Activated T-helper 17 cell treated with anti-CD3 and anti-CD28 coated beads, Interleukin-2, amount 50 U/mL, for 72 hours (primary cell): ENCODE data around the gene DROSHA. TPM values are rescaled to one million over a fixed set of nuclear protein-coding genes. Genes with fewer than 3 reads are reported as not detected.

Experiments
- ATAC-seq: fragments of 150-1000 bp; cut with Tn5 transposase; replicated peaks from 2 replicates; pipeline ENCODE4 v1.10.0; 2021; ENCODE audit warnings: mild to moderate bottlenecking, moderate library complexity
- H3K27ac Mint-ChIP-seq: one replicate; pipeline ENCODE4 v1.8.0; 2022; ENCODE audit warnings: mixed read lengths
- H3K27me3 Mint-ChIP-seq: one replicate; pipeline ENCODE4 v1.8.0; 2022; ENCODE audit warnings: mixed read lengths
- H3K36me3 Mint-ChIP-seq: one replicate; pipeline ENCODE4 v1.8.0; 2022; ENCODE audit warnings: low read depth, mild to moderate bottlenecking, mixed read lengths
- H3K4me1 Mint-ChIP-seq: one replicate; pipeline ENCODE4 v1.8.0; 2022; ENCODE audit warnings: mixed read lengths
- H3K4me3 Mint-ChIP-seq: one replicate; pipeline ENCODE4 v1.8.0; 2022; ENCODE audit warnings: mild to moderate bottlenecking, mixed read lengths
- H3K9me3 Mint-ChIP-seq: one replicate; pipeline ENCODE4 v1.8.0; 2022; ENCODE audit warnings: mixed read lengths
- total RNA-seq, 2 donors: library from RNA; stranded (reverse); gene quantifications; one replicate each; pipeline ENCODE4 v1.2.3, GENCODE V29; 2022

DROSHA gene
- total RNA-seq, 2 donors from 2014 or later, result 56.6 to 81.0 TPM

DNA sequence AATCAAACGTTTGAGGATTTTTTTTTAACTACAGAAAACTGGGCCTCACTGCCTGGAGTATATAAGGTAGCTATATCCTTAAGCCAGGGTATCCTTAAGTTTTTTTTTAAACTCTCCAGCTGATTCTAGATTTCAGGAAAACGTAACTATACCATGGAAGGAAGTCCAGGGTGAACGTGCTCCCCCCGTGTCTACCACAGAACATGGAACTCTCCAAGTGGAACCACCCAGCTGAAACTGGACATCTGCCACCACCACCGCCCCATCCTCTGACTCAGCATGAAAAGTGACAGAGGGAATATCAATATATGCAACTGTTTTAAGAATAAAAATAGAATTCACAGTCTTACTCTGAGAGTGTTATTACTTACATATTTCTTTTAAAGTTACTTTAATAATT lies 61.3 kb downstream of the DROSHA start:
- Mint-ChIP-seq H3K4me3 (no peak overlapping the region), H3K4me1 (peaks cover 5% of the 10 kb centered on the region), H3K27me3 (no peaks in the 10 kb centered on the region), H3K27ac (no peak overlapping the region), H3K9me3 (no peaks in the 10 kb centered on the region), H3K36me3 (peaks cover 77% of the 10 kb centered on the region)
- ATAC-seq, result no peak

DNA sequence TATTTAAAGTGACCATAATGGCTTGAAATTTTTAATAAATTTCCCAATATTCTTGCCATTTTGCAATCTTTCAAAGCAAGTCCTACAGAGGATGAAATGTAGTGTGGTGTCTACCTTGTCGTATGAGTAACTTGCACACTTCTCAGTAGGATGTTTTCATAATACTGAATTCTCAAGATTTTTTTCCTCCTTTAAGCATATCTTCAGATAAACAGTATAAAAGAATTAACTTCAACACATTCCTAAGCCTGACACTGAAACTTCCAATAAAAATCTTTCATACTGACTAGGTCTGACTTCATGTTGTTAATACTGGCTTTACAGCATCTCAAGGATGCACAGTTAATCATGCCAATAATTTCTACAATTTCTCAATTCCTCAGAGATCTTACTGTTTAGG lies 62.0 kb downstream of the DROSHA start:
- no peak for ATAC-seq
- H3K27ac Mint-ChIP-seq, result no peak overlapping the region
- H3K4me1 Mint-ChIP-seq, result peaks cover 5% of the 10 kb centered on the region
- peaks cover 78% of the 10 kb centered on the region for H3K36me3 Mint-ChIP-seq
- no peak overlapping the region for H3K4me3 Mint-ChIP-seq
- no peaks in the 10 kb centered on the region for H3K9me3 Mint-ChIP-seq
- no peaks in the 10 kb centered on the region for H3K27me3 Mint-ChIP-seq

DNA sequence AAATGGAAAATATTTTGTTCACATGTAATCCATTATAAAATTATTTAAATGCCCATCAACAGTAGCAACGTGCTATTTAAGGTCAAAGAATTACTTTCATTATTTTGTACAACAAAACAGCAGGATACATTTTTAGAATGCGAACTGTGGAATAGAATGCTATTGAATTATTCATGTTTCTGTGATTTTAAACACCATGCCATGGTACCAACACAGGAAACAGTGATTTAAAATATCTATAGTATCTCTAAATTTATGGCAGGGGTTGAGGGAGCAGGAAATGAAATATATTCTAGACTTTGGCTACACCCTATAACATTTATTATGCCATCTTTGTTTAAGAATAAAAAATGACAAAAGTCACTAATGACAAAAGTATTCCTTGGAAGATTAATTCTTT lies 62.4 kb downstream of the DROSHA start:
- Mint-ChIP-seq H3K4me3 (no peak overlapping the region), H3K4me1 (peaks cover 5% of the 10 kb centered on the region), H3K9me3 (no peaks in the 10 kb centered on the region), H3K36me3 (peaks cover 83% of the 10 kb centered on the region), H3K27ac (no peak overlapping the region), H3K27me3 (no peaks in the 10 kb centered on the region)
- ATAC-seq, result no peak

GRCh38 chr5:31465291-31465690 lies 66.6 kb downstream of the DROSHA start:
- Mint-ChIP-seq H3K4me1 (no peaks in the 10 kb centered on the region), H3K27me3 (no peaks in the 10 kb centered on the region), H3K9me3 (peaks cover 10% of the 10 kb centered on the region), H3K36me3 (peaks cover 99% of the 10 kb centered on the region), H3K4me3 (no peak overlapping the region), H3K27ac (no peak overlapping the region)
- no peak for ATAC-seq

DNA sequence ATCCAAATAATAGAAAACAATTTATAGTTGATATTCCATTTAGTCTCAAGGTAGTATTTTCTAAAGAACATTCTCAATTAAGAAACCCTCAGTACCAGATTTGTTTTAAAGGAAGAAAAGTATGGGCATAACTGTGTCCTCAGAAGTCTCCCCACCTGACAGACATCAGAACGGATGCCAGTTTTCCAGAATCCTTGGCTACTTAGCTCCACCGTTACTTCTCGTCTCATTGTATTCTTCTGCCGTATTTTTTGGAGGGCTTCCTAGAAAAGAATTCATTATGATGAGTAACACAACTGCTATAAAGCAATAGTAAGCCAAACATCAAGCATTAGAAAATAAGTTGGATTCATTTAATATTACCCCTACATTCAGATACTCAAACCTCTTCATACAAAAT lies 67.8 kb downstream of the DROSHA start:
- no peaks in the 10 kb centered on the region for H3K27me3 Mint-ChIP-seq
- H3K27ac Mint-ChIP-seq, result no peak overlapping the region
- no peak for ATAC-seq
- H3K36me3 Mint-ChIP-seq, result peaks cover 100% of the 10 kb centered on the region
- H3K4me1 Mint-ChIP-seq, result no peaks in the 10 kb centered on the region
- H3K9me3 Mint-ChIP-seq, result peaks cover 10% of the 10 kb centered on the region
- H3K4me3 Mint-ChIP-seq, result no peak overlapping the region

DNA sequence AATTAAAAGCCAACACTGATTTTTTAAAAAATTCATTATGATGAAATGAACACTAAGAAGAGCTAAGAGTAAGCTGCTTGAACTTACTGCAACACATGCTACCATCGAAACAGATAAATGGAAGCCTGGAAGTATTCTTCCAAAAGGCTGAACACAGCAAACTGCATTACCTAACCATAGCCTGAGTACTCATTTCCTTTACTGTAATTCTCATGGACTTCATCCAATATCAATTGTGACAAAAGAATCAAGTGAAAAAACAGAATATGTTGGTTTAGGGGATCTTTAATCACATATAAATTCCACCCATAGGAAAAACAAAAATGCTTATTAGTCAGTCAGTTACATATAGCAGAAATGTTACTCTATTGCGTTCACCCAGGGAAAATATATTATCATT lies 68.5 kb downstream of the DROSHA start:
- Mint-ChIP-seq H3K4me1 (no peaks in the 10 kb centered on the region), H3K27ac (no peak overlapping the region), H3K36me3 (peaks cover 97% of the 10 kb centered on the region), H3K4me3 (no peak overlapping the region), H3K27me3 (no peaks in the 10 kb centered on the region), H3K9me3 (peaks cover 10% of the 10 kb centered on the region)
- ATAC-seq, result no peak

GRCh38 chr5:31459594-31459993 lies 72.3 kb downstream of the DROSHA start:
- Mint-ChIP-seq H3K27ac (no peak overlapping the region), H3K9me3 (peaks cover 22% of the 10 kb centered on the region), H3K36me3 (peaks cover 96% of the 10 kb centered on the region), H3K4me3 (no peak overlapping the region), H3K4me1 (no peaks in the 10 kb centered on the region), H3K27me3 (no peaks in the 10 kb centered on the region)
- ATAC-seq, result no peak

- Mint-ChIP-seq H3K36me3 (peaks cover 84% of the 10 kb centered on the region), H3K4me3 (no peak overlapping the region), H3K27me3 (no peaks in the 10 kb centered on the region), H3K4me1 (peaks cover 5% of the 10 kb centered on the region), H3K27ac (no peak overlapping the region), H3K9me3 (peaks cover 16% of the 10 kb centered on the region)
- ATAC-seq, result no peak
Measured at GRCh38 chr5:31455172-31455571, 76.7 kb downstream of the DROSHA start.

- H3K36me3 Mint-ChIP-seq, result peaks cover 87% of the 10 kb centered on the region
- H3K4me3 Mint-ChIP-seq, result no peak overlapping the region
- peaks cover 16% of the 10 kb centered on the region for H3K9me3 Mint-ChIP-seq
- H3K27ac Mint-ChIP-seq, result peak overlapping the region; percentile 29
- ATAC-seq, result no peak
- H3K4me1 Mint-ChIP-seq, result peaks cover 5% of the 10 kb centered on the region
- no peaks in the 10 kb centered on the region for H3K27me3 Mint-ChIP-seq
Measured at GRCh38 chr5:31453522-31453921, 78.4 kb downstream of the DROSHA start.

GRCh38 chr5:31452314-31452713 lies 79.6 kb downstream of the DROSHA start:
- Mint-ChIP-seq H3K36me3 (peaks cover 87% of the 10 kb centered on the region), H3K9me3 (peaks cover 16% of the 10 kb centered on the region), H3K27me3 (no peaks in the 10 kb centered on the region), H3K4me3 (no peak overlapping the region), H3K27ac (no peak overlapping the region), H3K4me1 (peaks cover 5% of the 10 kb centered on the region)
- ATAC-seq, result no peak

DNA sequence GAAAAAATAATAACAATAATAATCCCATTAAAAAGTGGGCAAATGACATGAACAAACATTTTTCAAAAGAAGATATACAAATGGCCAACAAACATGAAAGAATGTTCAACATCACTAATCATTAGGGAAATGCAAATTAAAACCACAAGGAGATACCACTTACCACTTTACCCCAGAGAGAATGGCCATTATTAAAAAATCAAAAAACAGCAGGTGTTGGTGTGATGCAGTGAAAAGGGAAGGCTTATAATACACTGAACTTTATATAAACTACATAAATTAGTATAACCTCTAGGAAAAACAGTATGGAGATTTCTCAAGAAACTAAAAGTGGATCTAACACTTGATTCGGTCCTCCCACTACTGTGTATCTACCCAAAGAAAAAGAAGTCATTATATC lies 81.9 kb downstream of the DROSHA start:
- Mint-ChIP-seq H3K4me3 (no peak overlapping the region), H3K9me3 (peaks cover 4% of the 10 kb centered on the region), H3K27me3 (no peaks in the 10 kb centered on the region), H3K27ac (no peak overlapping the region), H3K4me1 (peaks cover 5% of the 10 kb centered on the region), H3K36me3 (peaks cover 86% of the 10 kb centered on the region)
- ATAC-seq, result no peak

- peaks cover 3% of the 10 kb centered on the region for H3K9me3 Mint-ChIP-seq
- H3K27me3 Mint-ChIP-seq, result no peaks in the 10 kb centered on the region
- ATAC-seq, result no peak
- H3K27ac Mint-ChIP-seq, result no peak overlapping the region
- H3K4me3 Mint-ChIP-seq, result no peak overlapping the region
- peaks cover 88% of the 10 kb centered on the region for H3K36me3 Mint-ChIP-seq
- peaks cover 4% of the 10 kb centered on the region for H3K4me1 Mint-ChIP-seq
Measured at GRCh38 chr5:31449174-31449573, 82.7 kb downstream of the DROSHA start.

DNA sequence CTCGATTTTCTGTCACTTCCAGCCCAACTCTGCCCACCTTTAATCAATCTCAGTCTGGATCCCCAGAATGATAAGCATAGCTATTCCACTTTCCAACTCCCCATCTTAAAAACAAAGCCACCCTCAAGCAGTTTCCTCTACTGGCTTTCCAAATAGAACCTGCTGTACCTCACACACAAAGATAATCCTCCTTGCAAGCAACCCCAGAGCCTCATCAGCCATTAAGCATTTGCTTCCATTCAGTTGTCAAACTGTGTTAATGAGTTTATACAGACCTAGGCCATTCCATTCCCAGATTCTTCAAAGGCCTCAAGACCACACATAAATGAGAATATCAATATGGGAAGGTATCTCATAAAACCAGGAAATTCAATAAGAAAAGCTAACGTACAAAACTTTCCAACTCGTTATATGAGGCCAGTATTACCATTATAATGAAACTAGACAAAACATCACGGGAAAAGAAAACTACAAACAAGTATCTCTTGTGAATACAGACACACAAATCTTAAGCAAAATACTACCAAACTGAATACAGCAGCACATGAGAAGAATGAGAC lies 86.8 kb downstream of the DROSHA start:
- no peak overlapping the region for H3K4me3 Mint-ChIP-seq

DNA sequence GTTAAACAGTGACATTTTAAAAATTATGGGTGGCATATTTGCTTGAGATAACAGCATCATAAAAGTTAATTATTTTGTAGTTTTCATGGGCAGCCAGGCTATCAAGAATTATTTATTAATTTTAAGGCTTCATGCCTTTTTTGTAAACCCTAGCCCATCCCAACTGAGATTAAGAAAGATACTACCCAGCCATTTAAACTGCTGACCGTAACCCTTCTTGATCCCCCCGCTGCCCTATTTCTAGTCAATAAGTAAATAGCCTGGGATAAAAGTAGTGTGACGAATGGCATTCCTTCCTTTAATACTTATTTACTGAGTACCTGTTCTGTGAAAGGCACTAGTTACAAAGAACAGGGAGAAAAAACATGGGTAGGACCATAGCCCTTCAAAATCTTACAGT lies 88.3 kb downstream of the DROSHA start:
- H3K4me3 Mint-ChIP-seq, result no peak overlapping the region
- no peaks in the 10 kb centered on the region for H3K9me3 Mint-ChIP-seq
- no peaks in the 10 kb centered on the region for H3K27me3 Mint-ChIP-seq
- H3K4me1 Mint-ChIP-seq, result no peaks in the 10 kb centered on the region
- ATAC-seq, result no peak
- no peak overlapping the region for H3K27ac Mint-ChIP-seq
- H3K36me3 Mint-ChIP-seq, result peaks cover 71% of the 10 kb centered on the region

More for the DNA sequence above, 86.8 kb downstream of the DROSHA start:
- Mint-ChIP-seq H3K27me3 (no peaks in the 10 kb centered on the region), H3K9me3 (no peaks in the 10 kb centered on the region), H3K36me3 (peaks cover 76% of the 10 kb centered on the region), H3K27ac (no peak overlapping the region), H3K4me1 (no peaks in the 10 kb centered on the region)
- ATAC-seq, result no peak

DNA sequence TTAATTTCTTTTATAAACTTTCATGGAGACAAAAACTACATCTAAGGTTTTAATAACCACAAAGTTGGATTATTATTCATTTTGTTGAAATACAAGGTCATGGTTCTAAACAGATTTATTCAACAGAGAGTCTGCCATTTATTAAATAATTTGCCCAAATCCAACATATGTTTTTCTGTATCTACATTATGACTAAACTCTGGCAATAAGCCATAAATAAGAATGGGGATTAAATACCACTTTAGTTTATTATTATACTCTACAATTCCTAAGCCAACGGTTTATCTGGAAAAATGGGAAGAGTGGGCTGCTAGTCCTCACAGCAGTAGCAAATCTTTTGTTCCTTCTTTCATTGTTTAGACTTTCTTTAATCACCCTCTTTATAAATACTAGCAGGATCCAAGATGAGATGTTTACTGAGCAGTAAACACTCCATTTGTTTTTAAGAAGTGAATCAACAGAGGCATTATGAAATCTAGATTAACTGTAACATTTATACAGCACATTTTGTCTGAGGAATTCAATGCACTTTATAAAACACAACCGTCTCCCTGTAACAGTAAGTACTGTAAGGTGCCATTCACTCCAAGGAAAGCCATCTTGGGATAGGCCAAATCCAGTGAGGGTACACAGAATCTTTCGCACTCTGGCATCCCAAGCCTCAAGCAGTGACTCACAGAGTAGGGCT lies 89.7 kb downstream of the DROSHA start:
- H3K27ac Mint-ChIP-seq, result no peak overlapping the region
- H3K4me1 Mint-ChIP-seq, result no peaks in the 10 kb centered on the region
- no peaks in the 10 kb centered on the region for H3K9me3 Mint-ChIP-seq
- no peaks in the 10 kb centered on the region for H3K27me3 Mint-ChIP-seq
- ATAC-seq, result no peak
- H3K4me3 Mint-ChIP-seq, result no peak overlapping the region
- peaks cover 71% of the 10 kb centered on the region for H3K36me3 Mint-ChIP-seq
